ENCODE measurements around the gene GRAMD2B.
A peak's percentile ranks its signal among the peaks of the same experiment; 100 is the strongest.

The GRAMD2B gene

GRCh38 chr5:126497506-126497905, 74.3 kb downstream of the GRAMD2B start:
- no peak overlapping the region for H3K9ac ChIP-seq (ENCODE audit: low read depth, low read length, poor library complexity, severe bottlenecking)
- H3K27me3 ChIP-seq (ENCODE audit: insufficient read depth, low read length, poor library complexity, severe bottlenecking): no peaks in the 10 kb centered on the region
- no peaks in the 10 kb centered on the region for H3F3A ChIP-seq (ENCODE audit: low read depth)
- H3K36me3 ChIP-seq (ENCODE audit: insufficient read depth, low read length): no peaks in the 10 kb centered on the region
- no peaks in the 10 kb centered on the region for H4K20me1 ChIP-seq (ENCODE audit: insufficient read depth, low read length, poor library complexity, severe bottlenecking)
- no peak overlapping the region for H3K4me3 ChIP-seq (ENCODE audit: low read length, poor library complexity, severe bottlenecking)
- no peaks in the 10 kb centered on the region for H3K4me1 ChIP-seq (ENCODE audit: insufficient read depth, low read length, poor library complexity, severe bottlenecking)
- no peak for TF ChIP-seq CTCF (conservative IDR thresholded peaks at IDR 0.05; ENCODE audit: low read length)
- TF ChIP-seq EZH2phosphoT487 (IDR thresholded peaks at IDR 0.05; ENCODE audit: borderline replicate concordance): no peak
- H2AFZ ChIP-seq (ENCODE audit: low read length): no peak overlapping the region
- no peaks in the 10 kb centered on the region for H3K79me2 ChIP-seq (ENCODE audit: insufficient read depth, low read length)
- no peaks in the 10 kb centered on the region for H3K9me3 ChIP-seq (ENCODE audit: insufficient read depth, low read depth, low read length)
- no peak overlapping the region for H3K4me2 ChIP-seq (ENCODE audit: low read depth, low read length, poor library complexity, severe bottlenecking)
- H3K9me2 ChIP-seq (replicated peaks; ENCODE audit: low read depth, low read length): no peaks in the 10 kb centered on the region

- Histone ChIP-seq H3K9ac (ENCODE audit: low read depth, low read length, poor library complexity, severe bottlenecking) (no peak overlapping the region), H2AFZ (ENCODE audit: low read length) (peak overlapping the region; percentile 70), H3K9me3 (ENCODE audit: insufficient read depth, low read depth, low read length) (no peaks in the 10 kb centered on the region), H3F3A (ENCODE audit: low read depth) (no peaks in the 10 kb centered on the region), H3K4me3 (ENCODE audit: low read length, poor library complexity, severe bottlenecking) (no peak overlapping the region), H3K79me2 (ENCODE audit: insufficient read depth, low read length) (no peaks in the 10 kb centered on the region), H4K20me1 (ENCODE audit: insufficient read depth, low read length, poor library complexity, severe bottlenecking) (no peaks in the 10 kb centered on the region), H3K27me3 (ENCODE audit: insufficient read depth, low read length, poor library complexity, severe bottlenecking) (no peaks in the 10 kb centered on the region), H3K4me2 (ENCODE audit: low read depth, low read length, poor library complexity, severe bottlenecking) (no peak overlapping the region), H3K36me3 (ENCODE audit: insufficient read depth, low read length) (no peaks in the 10 kb centered on the region), H3K9me2 (replicated peaks; ENCODE audit: low read depth, low read length) (no peaks in the 10 kb centered on the region), H3K4me1 (ENCODE audit: insufficient read depth, low read length, poor library complexity, severe bottlenecking) (no peaks in the 10 kb centered on the region)
- TF ChIP-seq CTCF (conservative IDR thresholded peaks at IDR 0.05; ENCODE audit: low read length) (no peak), EZH2phosphoT487 (IDR thresholded peaks at IDR 0.05; ENCODE audit: borderline replicate concordance) (no peak)
These were observed 76.1 kb downstream of the GRAMD2B start for GRCh38 chr5:126499278-126499677.

- H3K4me2 ChIP-seq (ENCODE audit: low read depth, low read length, poor library complexity, severe bottlenecking): no peak overlapping the region
- no peaks in the 10 kb centered on the region for H3K9me2 ChIP-seq (replicated peaks; ENCODE audit: low read depth, low read length)
These were observed 76.7 kb downstream of the GRAMD2B start for GRCh38 chr5:126499853-126500342.

More at GRCh38 chr5:126499853-126500342, 76.7 kb downstream of the GRAMD2B start:
- TF ChIP-seq CTCF (conservative IDR thresholded peaks at IDR 0.05; ENCODE audit: low read length): peak; percentile 64
- TF ChIP-seq EZH2phosphoT487 (IDR thresholded peaks at IDR 0.05; ENCODE audit: borderline replicate concordance): no peak
- H3K4me3 ChIP-seq (ENCODE audit: low read length, poor library complexity, severe bottlenecking): no peak overlapping the region
- no peaks in the 10 kb centered on the region for H3K4me1 ChIP-seq (ENCODE audit: insufficient read depth, low read length, poor library complexity, severe bottlenecking)
- no peaks in the 10 kb centered on the region for H3K79me2 ChIP-seq (ENCODE audit: insufficient read depth, low read length)
- H3F3A ChIP-seq (ENCODE audit: low read depth): no peaks in the 10 kb centered on the region
- H4K20me1 ChIP-seq (ENCODE audit: insufficient read depth, low read length, poor library complexity, severe bottlenecking): no peaks in the 10 kb centered on the region
- H3K9me3 ChIP-seq (ENCODE audit: insufficient read depth, low read depth, low read length): no peaks in the 10 kb centered on the region
- no peak overlapping the region for H3K9ac ChIP-seq (ENCODE audit: low read depth, low read length, poor library complexity, severe bottlenecking)
- H2AFZ ChIP-seq (ENCODE audit: low read length): peak overlapping the region; percentile 70
- no peaks in the 10 kb centered on the region for H3K36me3 ChIP-seq (ENCODE audit: insufficient read depth, low read length)
- no peaks in the 10 kb centered on the region for H3K27me3 ChIP-seq (ENCODE audit: insufficient read depth, low read length, poor library complexity, severe bottlenecking)

Data from Loucy (cell line).